Osteocyte (in vitro differentiated cells): Measurements from ENCODE around the gene THUMPD1. TPM values are rescaled to one million over a fixed set of nuclear protein-coding genes. Genes with fewer than 3 reads are reported as not detected.
"Not testable (repeated sequence)": the region's sequence is repeated elsewhere in the genome, so short reads cannot be mapped to it uniquely, and the experiment has no call there.

ENCODE experiments used
- DNase-seq: peaks from one replicate; pipeline ENCODE4 v3.0.0; 2021; ENCODE audit warnings: mixed read lengths; ENCODE audit not compliant: unreplicated experiment; ENCODE audit errors: extremely low spot score
- H3K27ac Mint-ChIP-seq: one replicate; pipeline ENCODE4 v1.8.0; 2021; ENCODE audit warnings: mild to moderate bottlenecking, mixed read lengths; ENCODE audit not compliant: unreplicated experiment
- H3K27me3 Mint-ChIP-seq: one replicate; pipeline ENCODE4 v1.8.0; 2021; ENCODE audit warnings: mixed read lengths; ENCODE audit not compliant: unreplicated experiment
- H3K36me3 Mint-ChIP-seq: one replicate; pipeline ENCODE4 v1.8.0; 2021; ENCODE audit warnings: mixed read lengths; ENCODE audit not compliant: unreplicated experiment
- H3K4me1 Mint-ChIP-seq: one replicate; pipeline ENCODE4 v1.8.0; 2021; ENCODE audit warnings: mixed read lengths; ENCODE audit not compliant: unreplicated experiment
- H3K4me3 Mint-ChIP-seq: one replicate; pipeline ENCODE4 v1.8.0; 2021; ENCODE audit warnings: mild to moderate bottlenecking, moderate library complexity, mixed read lengths; ENCODE audit not compliant: unreplicated experiment
- H3K9me3 Mint-ChIP-seq: one replicate; pipeline ENCODE4 v1.8.0; 2021; ENCODE audit warnings: mixed read lengths; ENCODE audit not compliant: unreplicated experiment
- total RNA-seq: library from RNA; stranded (reverse); gene quantifications from 2 replicates; pipeline ENCODE4 v1.2.1, GENCODE V29; 2021
- TF ChIP-seq, protein P1 (sequence below): fragments of 200-600 bp; sonication (generic); IDR thresholded peaks from 2 replicates; pipeline ENCODE4 v1.5.0; 2021; ENCODE audit warnings: antibody characterized with exemption, mild to moderate bottlenecking, moderate library complexity

Gene THUMPD1
- total RNA-seq, 1 donor from 2014 or later = 36.3 TPM

DNA sequence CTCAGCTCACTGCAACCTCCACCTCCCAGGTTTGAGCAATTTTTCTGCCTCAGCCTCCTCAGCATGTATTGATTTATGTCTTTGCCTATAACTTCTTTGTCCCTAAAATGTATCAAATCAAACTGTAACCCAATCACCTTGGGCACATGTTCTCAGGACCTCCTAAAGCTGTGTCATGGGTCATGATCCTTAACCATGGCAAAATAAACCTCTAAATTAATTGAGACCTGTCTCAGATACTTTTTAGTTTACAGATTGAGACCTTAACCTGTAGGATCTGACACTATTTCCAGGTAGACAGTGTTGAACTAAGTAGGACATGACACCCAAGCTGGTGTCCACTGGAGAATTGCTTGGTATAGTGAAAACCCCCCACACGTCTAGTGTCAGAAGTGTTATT lies 19.6 kb upstream of the THUMPD1 start:
- H3K27me3 Mint-ChIP-seq = peaks cover 22% of the 10 kb centered on the region
- no peak overlapping the region for H3K27ac Mint-ChIP-seq
- H3K9me3 Mint-ChIP-seq = peaks cover 7% of the 10 kb centered on the region
- TF ChIP-seq, protein P1, sequence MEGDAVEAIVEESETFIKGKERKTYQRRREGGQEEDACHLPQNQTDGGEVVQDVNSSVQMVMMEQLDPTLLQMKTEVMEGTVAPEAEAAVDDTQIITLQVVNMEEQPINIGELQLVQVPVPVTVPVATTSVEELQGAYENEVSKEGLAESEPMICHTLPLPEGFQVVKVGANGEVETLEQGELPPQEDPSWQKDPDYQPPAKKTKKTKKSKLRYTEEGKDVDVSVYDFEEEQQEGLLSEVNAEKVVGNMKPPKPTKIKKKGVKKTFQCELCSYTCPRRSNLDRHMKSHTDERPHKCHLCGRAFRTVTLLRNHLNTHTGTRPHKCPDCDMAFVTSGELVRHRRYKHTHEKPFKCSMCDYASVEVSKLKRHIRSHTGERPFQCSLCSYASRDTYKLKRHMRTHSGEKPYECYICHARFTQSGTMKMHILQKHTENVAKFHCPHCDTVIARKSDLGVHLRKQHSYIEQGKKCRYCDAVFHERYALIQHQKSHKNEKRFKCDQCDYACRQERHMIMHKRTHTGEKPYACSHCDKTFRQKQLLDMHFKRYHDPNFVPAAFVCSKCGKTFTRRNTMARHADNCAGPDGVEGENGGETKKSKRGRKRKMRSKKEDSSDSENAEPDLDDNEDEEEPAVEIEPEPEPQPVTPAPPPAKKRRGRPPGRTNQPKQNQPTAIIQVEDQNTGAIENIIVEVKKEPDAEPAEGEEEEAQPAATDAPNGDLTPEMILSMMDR = no peak
- no peak overlapping the region for H3K4me3 Mint-ChIP-seq
- no peaks in the 10 kb centered on the region for H3K36me3 Mint-ChIP-seq
- DNase-seq = no peak
- peaks cover 10% of the 10 kb centered on the region for H3K4me1 Mint-ChIP-seq

DNA sequence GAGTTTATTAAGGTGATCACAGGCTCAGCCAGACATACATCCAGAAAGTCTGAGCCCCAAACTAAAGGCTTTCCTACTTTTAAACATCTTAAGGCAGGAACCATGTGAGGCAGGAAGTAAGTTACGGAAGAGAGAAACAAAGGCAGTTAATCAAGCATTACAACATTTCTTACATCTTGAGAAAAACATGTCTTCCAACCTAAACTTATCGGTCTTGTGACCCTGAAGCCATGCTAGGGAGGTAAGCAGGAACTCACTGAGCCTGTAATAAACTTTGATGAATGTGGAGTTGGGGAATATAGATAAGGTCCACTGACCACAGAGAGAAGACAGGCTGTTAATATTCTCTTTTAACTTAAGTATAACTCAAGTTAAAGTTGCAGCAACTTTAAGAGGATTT lies 18.7 kb upstream of the THUMPD1 start:
- H3K27ac Mint-ChIP-seq = no peak overlapping the region
- H3K36me3 Mint-ChIP-seq = no peaks in the 10 kb centered on the region
- H3K4me3 Mint-ChIP-seq = no peak overlapping the region
- no peak for DNase-seq
- peaks cover 10% of the 10 kb centered on the region for H3K4me1 Mint-ChIP-seq
- H3K9me3 Mint-ChIP-seq = peaks cover 7% of the 10 kb centered on the region
- H3K27me3 Mint-ChIP-seq = peaks cover 15% of the 10 kb centered on the region
- TF ChIP-seq, protein P1 = no peak

DNA sequence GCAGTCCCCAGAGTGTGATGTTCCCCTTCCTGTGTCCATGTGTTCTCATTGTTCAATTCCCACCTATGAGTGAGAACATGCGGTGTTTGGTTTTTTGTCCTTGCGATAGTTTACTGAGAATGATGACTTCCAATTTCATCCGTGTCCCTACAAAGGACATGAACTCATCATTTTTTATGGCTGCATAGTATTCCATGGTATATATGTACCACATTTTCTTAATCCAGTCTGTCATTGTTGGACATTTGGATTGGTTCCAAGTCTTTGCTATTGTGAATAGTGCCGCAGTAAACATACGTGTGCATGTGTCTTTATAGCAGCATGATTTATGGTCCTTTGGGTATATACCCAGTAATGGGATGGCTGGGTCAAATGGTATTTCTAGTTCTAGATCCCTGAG lies 14.2 kb upstream of the THUMPD1 start:
- H3K36me3 Mint-ChIP-seq, H3K9me3 Mint-ChIP-seq, DNase-seq, H3K4me1 Mint-ChIP-seq, H3K27ac Mint-ChIP-seq, H3K4me3 Mint-ChIP-seq: not testable (repeated sequence)
- H3K27me3 Mint-ChIP-seq = peaks cover 26% of the 10 kb centered on the region

DNA sequence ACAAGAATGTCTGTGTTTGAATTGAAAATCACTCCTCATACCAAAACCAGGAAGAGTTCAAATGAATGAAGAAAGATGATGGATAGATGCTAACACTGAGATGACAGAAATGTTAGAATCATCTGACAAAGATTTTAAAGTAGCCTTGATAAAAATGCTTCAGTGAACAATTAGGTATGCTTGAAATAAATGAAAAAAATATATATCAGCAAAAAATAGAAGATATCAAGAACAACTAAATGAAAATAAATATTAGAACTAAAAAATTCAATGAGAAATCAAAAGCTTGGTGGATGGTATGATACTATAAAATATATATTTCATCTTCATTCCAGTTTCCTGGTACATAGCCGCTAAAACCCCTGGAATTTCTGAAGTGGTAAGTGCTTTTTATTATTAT lies 13.6 kb upstream of the THUMPD1 start:
- H3K4me1 Mint-ChIP-seq = no peaks in the 10 kb centered on the region
- no peak overlapping the region for H3K4me3 Mint-ChIP-seq
- H3K36me3 Mint-ChIP-seq = no peaks in the 10 kb centered on the region
- no peaks in the 10 kb centered on the region for H3K9me3 Mint-ChIP-seq
- no peak overlapping the region for H3K27ac Mint-ChIP-seq
- peaks cover 30% of the 10 kb centered on the region for H3K27me3 Mint-ChIP-seq
- DNase-seq = no peak
- TF ChIP-seq, protein P1 = no peak

DNA sequence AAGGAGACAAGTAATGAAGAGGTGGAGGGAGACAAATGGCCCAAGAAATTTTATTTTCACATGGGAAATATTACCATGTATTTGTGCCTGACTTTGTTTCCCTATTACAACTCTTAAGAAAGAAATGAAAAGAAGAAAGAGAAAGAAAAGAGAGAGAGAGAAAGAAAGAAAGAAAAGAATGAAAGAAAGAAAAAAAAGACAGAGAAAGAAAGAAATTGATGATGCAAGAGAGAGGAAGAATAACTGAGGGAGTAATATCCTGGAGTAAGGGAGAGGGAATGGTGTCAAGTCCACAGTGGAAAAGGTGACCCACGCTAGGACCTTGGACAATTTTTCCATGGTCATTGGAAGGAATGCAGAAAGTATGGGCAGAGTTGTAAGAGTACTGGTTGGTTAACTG lies 12.1 kb upstream of the THUMPD1 start:
- no peak for DNase-seq
- H3K27ac Mint-ChIP-seq = no peak overlapping the region
- H3K27me3 Mint-ChIP-seq = peaks cover 30% of the 10 kb centered on the region
- no peaks in the 10 kb centered on the region for H3K36me3 Mint-ChIP-seq
- H3K4me3 Mint-ChIP-seq = no peak overlapping the region
- no peaks in the 10 kb centered on the region for H3K4me1 Mint-ChIP-seq
- TF ChIP-seq, protein P1 = no peak
- no peaks in the 10 kb centered on the region for H3K9me3 Mint-ChIP-seq

DNA sequence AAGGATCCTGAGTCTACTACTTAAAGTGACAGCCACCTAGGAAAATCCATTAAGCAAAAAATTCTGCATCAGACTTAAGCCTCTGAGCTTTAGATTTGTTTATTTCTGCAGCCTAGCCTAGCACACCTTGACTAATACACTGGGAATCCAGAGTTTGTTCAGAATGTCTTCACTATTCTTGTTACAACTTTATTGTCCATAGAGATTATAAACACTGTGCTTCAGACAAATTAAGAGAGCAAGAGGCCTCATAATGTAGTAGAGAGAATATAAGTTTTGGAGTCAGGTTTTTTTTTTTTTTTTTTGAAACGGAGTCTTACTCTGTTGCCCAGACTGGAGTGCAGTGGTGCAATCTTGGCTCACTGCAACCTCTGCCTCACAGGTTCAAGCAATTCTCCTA lies 8.9 kb upstream of the THUMPD1 start:
- no peak overlapping the region for H3K4me3 Mint-ChIP-seq
- no peak overlapping the region for H3K27ac Mint-ChIP-seq
- H3K36me3 Mint-ChIP-seq = no peaks in the 10 kb centered on the region
- no peak for DNase-seq
- H3K4me1 Mint-ChIP-seq = no peaks in the 10 kb centered on the region
- peaks cover 11% of the 10 kb centered on the region for H3K9me3 Mint-ChIP-seq
- TF ChIP-seq, protein P1 = no peak
- H3K27me3 Mint-ChIP-seq = peaks cover 30% of the 10 kb centered on the region
